ENCODE data around the gene AQP5. TPM values are rescaled to one million over a fixed set of nuclear protein-coding genes. Genes with fewer than 3 reads are reported as not detected.
"Not testable (repeated sequence)": the region's sequence is repeated elsewhere in the genome, so short reads cannot be mapped to it uniquely, and the experiment has no call there.

AQP5 gene
- total RNA-seq, 1 donor: not detected

DNA sequence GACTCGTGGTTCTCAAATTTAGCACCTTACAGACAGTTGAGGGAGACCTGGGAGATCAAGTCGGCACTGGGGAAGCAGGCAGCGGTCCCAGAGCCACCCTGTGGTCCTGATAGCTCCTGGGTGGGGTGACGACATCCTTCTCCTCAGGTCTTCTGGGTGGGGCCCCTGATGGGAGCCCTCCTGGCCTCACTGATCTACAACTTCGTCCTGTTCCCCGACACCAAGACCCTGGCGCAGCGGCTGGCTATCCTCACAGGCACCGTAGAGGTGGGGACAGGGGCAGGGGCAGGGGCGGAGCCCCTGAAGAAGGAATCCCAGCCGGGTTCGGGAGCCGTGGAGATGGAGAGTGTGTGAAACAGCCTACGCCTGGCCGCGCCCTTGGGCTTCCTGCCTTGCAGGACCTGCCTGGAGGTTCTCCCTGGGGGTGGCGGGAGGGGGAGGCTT, 13.7 kb downstream of the AQP5 start:
- no peak for DNase-seq (ENCODE audit: low read depth in 2 of 3, low spot score in 2 of 3)

DNA sequence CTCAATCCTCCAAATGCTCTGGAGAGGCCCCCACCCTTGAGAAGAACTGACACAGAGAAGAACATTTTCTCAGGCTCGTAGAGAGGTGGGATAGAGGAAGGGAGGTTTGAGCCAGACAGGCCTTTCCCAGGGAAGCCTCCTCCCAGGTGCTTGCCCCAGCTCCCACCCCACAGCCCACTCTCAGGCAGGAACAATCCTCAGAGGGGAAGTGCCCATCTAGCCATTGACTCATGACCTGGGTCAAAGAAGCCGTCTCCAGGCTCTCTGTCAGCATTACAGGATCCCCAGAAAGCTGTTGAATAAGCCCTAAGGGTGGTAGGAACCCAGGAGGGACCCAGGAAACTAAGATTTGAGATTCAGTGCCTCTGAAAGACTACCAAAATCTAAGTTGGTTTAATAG, 14.9 kb downstream of the AQP5 start:
- DNase-seq (ENCODE audit: low read depth in 2 of 3, low spot score in 2 of 3): no peak

DNA sequence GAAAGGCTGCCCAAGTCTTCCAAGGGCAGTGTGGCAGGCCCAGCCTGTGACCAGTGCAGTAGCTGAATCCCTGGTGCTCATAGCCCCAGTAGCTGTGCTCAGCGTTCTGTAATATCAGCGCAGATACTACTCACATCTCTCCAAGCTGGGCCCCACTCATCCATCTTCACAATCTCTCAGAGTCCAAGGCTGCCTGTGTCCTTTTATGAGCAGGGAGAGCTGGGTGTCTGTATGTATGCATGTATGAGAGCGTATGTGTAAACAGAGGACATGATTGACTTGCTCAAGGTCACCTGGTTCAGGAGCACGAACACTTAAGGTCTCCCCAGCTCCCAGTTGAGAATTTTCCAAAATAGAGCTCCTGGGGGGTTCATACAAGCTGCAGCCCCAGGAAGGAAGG, 16.5 kb downstream of the AQP5 start:
- DNase-seq (ENCODE audit: low read depth in 2 of 3, low spot score in 2 of 3): no peak

DNA sequence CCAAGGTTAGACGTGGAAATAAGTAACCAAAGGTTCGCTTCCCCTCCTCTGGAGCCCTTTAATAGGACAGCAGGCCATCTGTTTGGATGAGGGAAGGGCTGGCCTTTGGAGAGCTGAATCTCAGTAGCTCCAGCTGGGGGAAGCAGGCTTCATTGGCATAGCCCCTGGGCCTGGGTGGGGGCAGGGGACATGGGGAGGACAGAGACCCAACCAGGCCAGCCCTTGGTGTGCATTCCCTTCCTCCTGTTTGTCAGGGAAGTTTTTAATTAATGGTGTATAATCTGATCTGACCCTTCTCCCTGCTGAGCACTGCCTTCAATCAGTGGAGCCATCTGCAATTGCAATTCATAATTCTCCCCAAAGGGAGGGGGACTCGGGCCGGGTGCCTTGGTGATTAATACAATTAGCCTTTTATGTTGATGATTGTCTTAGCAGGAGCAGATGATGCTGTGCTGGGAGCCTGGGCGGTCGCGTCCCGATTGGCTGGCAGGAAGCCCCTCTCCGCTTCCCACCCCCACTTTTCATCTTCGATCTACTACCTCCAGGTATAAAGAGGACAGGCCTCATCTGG, 17.4 kb downstream of the AQP5 start:
- no peak for DNase-seq (ENCODE audit: low read depth in 2 of 3, low spot score in 2 of 3)

DNA sequence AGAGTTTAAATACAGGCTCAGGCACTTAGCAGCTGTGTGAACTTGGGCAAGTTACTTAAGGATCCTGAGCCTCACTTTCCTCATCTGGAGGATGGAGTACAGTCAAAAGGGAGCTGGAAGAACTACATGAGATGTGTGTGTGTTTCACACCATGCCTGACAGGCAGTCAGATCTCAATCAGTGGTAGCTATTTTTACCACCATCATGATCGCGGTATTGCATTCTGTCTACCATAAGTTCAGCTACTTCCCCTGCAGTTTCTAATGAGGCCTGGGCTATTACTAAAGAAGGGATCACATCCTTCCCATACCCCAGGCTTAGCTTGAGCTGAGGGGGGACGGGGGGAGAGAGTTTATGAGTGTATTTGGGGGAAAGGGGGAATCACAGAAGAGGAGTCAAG, 18.1 kb downstream of the AQP5 start:
- DNase-seq (ENCODE audit: low read depth in 2 of 3, low spot score in 2 of 3): no peak

DNA sequence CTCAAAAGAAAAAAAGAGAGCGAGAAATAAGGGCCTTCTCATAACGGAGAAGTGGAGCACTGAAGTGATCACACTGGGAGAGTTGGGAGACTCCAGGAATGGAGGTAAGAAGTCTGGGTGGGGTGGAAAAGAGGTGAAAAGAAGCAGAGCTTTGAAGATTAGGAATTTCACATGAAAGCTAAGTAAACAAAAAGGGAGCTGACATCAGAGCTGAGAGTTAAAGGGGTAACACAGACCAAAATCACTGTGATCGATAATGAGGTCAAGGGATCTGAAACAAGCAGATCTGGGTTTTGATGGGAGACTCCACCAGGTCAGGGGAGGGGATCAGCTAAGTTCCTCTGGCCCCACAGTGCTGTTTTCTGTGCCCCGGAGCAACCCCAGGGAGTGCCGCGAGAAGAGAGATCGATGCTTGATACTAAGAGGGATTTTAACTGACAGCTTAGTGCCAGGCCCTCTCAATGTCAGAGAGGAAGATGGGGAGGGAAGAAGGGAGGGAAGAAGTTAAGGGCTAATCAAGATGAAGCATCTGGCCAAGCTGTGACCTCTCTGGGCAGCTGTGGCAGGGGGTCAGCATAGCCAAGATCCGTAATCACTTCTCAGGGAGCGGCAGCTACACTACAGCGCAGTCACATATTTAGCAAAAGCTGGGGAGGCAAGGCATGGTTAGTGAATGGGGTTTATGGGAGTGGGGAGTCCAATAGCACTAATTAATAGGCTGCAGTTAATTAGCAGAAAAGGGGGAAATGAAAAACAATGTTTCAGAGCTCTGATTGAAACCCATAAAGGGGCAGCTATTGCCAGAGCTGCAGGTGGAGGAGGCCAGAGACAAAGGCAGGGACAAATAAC, 19.1 kb downstream of the AQP5 start:
- DNase-seq (ENCODE audit: low read depth in 2 of 3, low spot score in 2 of 3): no peak

DNA sequence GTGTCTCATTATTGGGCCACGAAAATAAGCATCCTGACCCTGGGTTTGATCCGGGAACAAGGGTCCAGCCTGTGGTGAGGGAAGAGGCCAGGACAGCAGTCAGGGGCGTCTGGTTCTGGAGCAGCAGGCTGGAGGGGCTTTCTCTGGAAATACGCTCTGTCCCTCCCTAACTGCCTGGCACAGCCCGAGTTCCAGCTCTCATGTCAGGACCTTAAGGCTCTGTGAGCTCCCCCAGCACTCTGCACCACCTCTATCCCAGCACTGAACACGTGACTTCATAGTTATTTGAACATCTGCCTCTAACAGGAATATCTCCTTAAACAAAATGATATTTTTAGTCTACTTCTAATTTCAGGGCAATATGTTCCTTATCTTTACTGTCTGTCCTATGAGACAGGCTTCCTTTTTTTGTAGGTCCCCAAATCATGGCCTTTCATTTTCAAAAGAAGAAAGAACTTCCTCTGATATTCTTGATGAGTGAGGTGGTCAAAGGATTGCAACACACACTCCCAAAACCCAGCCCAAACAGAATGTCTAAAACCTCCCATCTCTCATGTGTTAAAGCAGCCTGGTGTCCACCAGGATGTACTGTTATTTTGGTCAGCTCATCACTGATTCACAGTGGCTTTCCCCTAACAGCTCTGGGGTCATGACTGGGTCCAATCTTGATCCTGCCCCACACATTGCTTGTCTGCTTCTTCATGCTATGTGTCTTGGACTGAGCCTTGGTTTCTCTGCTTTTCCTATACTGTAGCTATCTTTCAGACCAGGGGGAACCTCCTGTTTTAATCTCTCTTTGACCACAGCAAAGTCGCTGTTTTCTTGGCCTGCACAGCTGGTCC, 20.8 kb downstream of the AQP5 start:
- DNase-seq (ENCODE audit: low read depth in 2 of 3, low spot score in 2 of 3): peak in 1 of 3 donors; percentile 57

DNA sequence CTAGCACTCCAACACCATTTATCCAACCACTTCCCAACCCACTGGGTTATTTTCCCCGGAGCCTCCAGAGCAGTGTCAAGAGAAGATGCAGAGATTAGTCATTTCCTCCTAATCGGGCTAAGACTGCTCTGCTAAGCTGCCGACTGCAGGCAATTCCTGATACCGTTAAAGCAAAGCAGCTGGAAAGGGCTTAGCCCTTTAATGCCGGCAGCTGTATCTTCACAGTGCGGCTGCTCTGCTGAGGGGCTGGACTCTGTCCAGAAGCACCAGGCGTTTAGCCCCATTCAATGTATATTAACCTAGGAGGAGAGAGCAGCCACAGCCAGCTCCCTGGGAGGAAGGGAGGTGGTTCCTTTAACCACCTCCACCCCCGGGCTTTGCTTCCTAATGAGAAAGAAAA, 22.2 kb downstream of the AQP5 start:
- peak in 1 of 3 donors; percentile 40 for DNase-seq (ENCODE audit: low read depth in 2 of 3, low spot score in 2 of 3)

DNA sequence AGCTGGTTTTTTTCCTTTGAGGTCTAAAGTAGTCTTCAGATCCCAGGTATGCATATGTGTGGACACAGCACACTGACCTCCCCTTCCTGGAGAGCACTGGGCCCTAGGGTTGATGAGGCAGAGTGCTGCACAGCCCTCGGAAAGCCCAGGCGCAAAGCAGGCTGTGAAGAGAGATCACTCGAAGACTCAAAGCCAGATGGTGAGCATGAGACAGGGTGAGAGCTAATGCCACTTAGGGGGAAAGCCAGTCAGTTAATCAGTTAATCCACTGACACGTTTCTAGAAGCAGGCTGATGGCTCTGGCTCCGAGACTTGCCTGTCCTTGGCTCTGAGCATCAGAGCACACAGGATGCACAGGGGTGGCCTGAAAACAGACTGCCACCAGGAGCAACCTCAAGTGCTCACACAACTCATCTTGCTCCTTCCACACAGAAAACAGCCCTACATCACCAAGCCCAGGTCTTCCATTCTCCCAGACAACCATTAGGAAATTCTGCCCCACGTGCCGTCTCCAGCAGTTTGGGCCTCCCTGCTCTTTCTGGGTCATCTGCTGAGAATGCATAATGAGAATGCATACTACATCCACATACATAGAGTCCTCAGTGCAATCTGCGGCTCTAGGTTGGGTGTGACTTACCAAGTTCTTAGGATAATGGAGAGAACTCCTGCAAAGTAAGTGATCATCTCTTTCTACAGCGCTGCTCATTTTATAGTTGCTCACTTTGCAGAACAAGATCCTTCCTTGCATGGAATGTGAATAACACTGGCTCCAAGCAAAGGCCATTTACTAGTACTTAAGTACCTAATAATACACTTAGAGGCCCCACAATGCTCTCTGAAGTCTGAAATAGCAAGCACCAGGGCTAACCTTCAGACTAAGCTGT, 23.0 kb downstream of the AQP5 start:
- no peak for DNase-seq (ENCODE audit: low read depth in 2 of 3, low spot score in 2 of 3)

DNA sequence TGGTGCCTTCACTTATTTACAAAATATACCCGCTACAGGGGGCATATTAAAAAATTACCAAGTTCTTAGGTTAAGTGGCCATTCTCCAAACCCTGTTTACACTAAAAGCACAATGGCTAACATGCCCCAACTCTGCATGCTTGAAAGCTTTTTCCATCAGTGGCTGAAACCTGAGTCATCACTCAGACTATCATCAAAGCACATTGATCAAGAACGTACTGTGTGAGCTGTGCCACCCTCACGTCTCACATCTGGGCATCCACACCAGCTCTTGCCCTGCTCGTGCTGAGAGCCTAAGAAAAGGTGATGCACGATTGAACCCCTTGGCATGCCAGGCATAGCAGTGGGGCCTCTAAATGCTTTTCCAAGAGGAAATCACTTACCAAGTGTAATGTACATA, 24.3 kb downstream of the AQP5 start:
- DNase-seq (ENCODE audit: low read depth in 2 of 3, low spot score in 2 of 3): no peak

DNA sequence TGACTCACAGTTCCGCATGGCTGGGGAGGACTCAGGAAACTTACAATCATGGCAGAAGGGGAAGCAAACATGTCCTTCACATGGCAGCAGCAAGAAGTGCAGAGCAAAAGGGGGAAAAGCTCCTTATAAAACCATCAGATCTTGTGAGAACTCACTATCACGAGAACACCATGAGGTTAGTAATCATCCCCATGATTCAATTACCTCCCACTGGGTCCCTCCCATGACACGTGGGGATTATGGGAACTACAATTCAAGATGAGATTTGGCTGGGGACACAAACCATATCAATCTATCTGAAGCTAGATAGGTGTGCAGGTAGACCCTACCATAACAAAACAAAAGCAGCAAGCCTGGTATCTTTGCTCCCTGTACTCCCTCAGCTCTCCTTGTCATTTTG, 24.8 kb downstream of the AQP5 start:
- DNase-seq (ENCODE audit: low read depth in 2 of 3, low spot score in 2 of 3): not testable (repeated sequence)

DNA sequence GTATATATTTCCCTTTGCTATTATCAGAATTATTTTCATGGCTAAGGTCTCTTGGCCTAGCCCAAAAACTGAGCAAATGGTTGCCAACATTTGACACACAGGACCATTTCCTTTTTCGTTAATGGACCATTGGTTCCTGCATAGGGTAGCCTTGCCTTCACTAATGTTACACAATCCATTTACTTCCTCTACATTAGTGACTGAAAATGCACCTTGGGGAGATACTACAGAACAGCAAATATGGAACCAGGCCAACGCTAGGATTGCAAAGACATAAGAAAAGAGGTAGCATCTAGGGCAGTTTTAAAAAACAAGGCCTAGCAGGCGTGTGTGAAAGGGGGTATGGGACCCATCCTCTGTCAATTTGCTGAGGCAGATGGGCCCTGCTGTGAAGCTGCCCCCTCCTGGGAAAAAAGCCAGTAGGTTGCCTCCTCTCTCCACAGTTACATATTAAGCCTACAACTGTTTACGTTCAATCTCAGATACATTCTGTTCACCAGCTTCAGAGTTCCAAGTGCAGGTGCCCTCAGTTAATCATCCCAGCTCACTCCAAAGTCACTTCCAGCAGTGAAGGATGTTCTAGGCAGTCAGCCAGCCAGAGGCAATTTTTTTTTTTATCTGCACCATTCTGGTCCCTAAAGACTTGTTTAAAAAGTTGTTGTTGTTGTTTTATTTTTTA, 26.1 kb downstream of the AQP5 start:
- no peak for DNase-seq (ENCODE audit: low read depth in 2 of 3, low spot score in 2 of 3)

DNA sequence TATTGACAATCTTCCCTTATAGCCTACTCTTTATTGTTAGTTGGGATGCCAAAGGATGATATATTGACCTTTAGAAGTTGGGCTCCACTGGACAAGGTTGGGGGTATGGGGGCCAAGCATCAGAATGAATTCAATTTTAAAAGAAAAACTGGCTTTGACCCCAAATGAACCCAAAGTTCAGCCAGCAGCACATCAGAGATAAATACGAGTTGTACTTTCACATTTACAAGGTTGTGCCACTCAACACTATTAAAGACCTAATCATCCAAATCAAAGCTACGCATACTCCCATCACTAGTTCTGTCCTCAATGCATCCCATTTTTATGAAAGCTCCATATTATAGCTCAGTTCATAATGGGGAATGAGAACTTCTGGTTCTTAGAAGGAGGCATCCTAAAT, 27.7 kb downstream of the AQP5 start:
- DNase-seq (ENCODE audit: low read depth in 2 of 3, low spot score in 2 of 3): not testable (repeated sequence)

DNA sequence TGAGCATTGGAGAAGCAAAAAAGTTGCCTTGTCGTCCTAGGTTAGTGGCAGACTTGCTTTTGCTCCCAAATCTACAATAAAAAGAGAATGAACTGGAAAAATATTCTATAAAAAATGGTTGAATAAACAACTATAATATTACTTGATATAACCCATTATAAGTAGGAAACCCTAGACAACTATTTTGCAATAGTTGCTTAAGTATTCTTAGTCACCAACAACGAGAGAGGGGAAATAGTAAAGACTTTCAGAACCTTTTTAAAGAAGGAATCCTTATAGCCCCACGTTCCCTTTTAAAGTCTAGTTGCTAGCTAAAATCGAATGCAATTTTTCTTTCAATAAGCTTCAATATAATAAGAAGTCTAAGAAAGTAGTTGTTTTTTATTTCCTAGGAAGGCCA, 28.6 kb downstream of the AQP5 start:
- no peak for DNase-seq (ENCODE audit: low read depth in 2 of 3, low spot score in 2 of 3)

DNA sequence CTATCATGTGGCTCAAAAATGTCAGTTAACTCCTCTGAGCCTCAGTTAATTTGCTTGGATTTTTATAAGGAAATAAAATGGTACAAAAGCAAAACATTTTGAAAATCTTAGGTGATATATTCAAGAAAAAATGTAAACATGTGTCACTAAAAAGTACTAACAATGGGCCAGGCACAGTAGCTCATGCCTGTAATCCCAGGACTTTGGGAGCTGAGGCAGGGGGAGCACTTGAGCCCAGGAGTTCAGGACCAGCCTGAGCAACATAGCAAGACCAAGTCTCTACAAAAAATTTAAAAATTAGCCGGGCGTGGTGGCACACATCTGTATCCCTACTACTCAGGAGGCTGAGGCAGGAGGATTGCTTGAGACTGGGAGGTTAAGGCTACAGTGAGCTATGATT, 36.8 kb downstream of the AQP5 start:
- no peak for DNase-seq (ENCODE audit: low read depth in 2 of 3, low spot score in 2 of 3)

DNA sequence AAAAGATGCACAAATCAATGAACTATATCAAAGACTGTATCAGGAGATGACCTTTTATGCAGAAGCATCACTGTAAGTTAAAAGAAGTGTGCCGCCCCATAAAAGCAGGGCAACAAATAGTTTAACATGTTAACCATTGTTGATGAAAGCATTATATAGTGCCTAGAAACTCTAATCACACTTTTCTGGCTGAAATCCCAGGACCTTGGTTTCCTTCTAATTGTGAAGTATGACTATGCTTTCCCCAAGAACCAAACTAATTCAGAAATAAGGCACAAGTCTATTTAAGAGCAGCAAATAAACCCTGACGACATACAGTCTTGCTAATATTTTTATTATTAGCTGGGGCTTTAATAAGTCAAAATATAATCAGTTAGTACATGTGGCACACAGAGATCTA, 41.9 kb downstream of the AQP5 start:
- DNase-seq (ENCODE audit: low read depth in 2 of 3, low spot score in 2 of 3): no peak

DNA sequence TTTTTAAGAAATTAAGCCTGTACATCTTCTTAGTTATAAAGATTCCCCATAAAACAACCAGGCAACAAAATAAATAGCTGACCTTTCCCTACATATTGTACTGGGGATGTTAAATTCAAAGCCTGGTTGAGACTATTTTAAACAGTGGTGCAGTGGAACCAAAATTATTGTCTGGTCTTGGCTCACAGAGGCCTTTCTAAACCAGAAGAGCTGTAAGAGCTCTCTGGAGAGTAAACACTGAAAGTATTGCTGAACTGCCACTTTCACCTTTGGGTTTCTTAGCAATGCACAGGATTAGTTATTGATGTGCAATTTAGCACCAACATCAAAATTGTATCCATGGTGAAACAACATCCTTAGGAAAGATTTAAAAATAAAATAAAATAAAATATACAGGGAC, 43.0 kb downstream of the AQP5 start:
- no peak for DNase-seq (ENCODE audit: low read depth in 2 of 3, low spot score in 2 of 3)

DNA sequence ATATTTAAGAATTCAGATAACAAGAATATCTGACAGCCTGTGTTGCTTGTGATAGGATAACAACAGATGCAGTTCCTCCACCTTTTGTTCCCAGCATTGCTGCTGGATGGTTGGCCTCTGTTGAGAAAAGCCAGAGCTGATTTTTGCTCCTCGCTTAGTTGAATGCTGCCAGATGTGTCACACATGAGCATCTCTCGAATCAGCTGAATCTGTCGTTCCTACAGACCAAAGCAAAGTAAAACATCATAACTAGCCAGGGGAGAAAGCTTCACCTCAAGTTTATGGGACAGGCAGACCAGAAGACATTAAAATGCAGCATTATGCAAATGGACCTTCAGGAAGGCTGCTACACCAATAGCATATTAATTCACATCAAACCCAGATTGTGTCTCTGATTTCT, 43.5 kb downstream of the AQP5 start:
- DNase-seq (ENCODE audit: low read depth in 2 of 3, low spot score in 2 of 3): no peak

DNA sequence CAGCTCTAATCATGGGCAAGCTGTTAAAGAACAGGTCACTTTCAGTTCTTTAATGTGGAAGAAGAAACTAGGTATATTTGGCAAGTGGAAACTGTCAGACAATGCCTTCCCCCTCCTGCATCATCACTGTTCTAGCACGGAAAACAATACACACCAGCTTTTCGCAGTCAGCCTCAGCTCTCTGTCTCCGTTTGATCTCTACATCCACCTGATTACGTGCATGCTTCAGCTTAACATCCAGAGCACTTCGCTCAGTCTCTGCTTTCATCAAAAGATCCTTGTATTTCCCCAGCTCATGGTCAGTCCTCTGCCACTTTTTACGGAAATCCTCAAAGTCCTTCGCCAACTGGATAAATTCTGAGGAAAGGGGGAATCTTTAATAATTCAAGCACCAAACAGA, 44.6 kb downstream of the AQP5 start:
- no peak for DNase-seq (ENCODE audit: low read depth in 2 of 3, low spot score in 2 of 3)
